DOHH2 (cell line): Measurements from ENCODE around the gene FSTL4.

Experiments used
- H3F3A ChIP-seq: fragments of 200-600 bp; sonication (generic), shearing (Covaris generic); 2 replicates; pipeline ENCODE4 v1.6.0; 2016; ENCODE audit warnings: antibody characterized with exemption, mild to moderate bottlenecking; ENCODE audit not compliant: control insufficient read depth, insufficient read depth
- H3K27ac ChIP-seq: fragments of 200-600 bp; sonication (generic); 2 replicates; pipeline ENCODE4 v1.5.1; 2014; ENCODE audit warnings: low read depth, mild to moderate bottlenecking, low read length, moderate library complexity
- H3K27me3 ChIP-seq: fragments of 200-600 bp; sonication (generic); 2 replicates; pipeline ENCODE4 v1.6.1; 2014; ENCODE audit warnings: mild to moderate bottlenecking, low read length, mixed read lengths; ENCODE audit not compliant: control insufficient read depth
- H3K36me3 ChIP-seq: fragments of 200-600 bp; sonication (generic); 2 replicates; pipeline ENCODE4 v1.6.1; 2014; ENCODE audit warnings: mild to moderate bottlenecking, low read length, moderate library complexity, mixed read lengths; ENCODE audit not compliant: control insufficient read depth
- H3K4me1 ChIP-seq: fragments of 200-600 bp; sonication (generic); 2 replicates; pipeline ENCODE4 v1.6.1; 2014; ENCODE audit warnings: mild to moderate bottlenecking, low read length, mixed read lengths; ENCODE audit not compliant: control insufficient read depth
- H3K4me2 ChIP-seq: fragments of 200-600 bp; sonication (generic); 2 replicates; pipeline ENCODE4 v1.6.0; 2014; ENCODE audit warnings: mild to moderate bottlenecking, low read length, moderate library complexity
- H3K4me3 ChIP-seq: fragments of 200-600 bp; sonication (generic); 2 replicates; pipeline ENCODE4 v1.5.1; 2014; ENCODE audit warnings: mild to moderate bottlenecking, low read length, mixed read lengths
- H3K79me2 ChIP-seq: fragments of 200-600 bp; sonication (generic); 2 replicates; pipeline ENCODE4 v1.6.1; 2014; ENCODE audit warnings: mild to moderate bottlenecking, low read length, mixed read lengths; ENCODE audit not compliant: control insufficient read depth
- H3K9me2 ChIP-seq: fragments of 200-600 bp; sonication (generic); replicated peaks from 2 replicates; pipeline ENCODE4 v1.6.1; 2014; ENCODE audit warnings: mild to moderate bottlenecking, low read length, mixed read lengths; ENCODE audit not compliant: control insufficient read depth
- H3K9me3 ChIP-seq: fragments of 200-600 bp; sonication (generic); 2 replicates; pipeline ENCODE4 v1.6.1; 2014; ENCODE audit warnings: antibody characterized with exemption, low read length, mixed read lengths; ENCODE audit not compliant: control insufficient read depth, insufficient read depth
- H4K20me1 ChIP-seq: fragments of 200-600 bp; sonication (generic); 2 replicates; pipeline ENCODE4 v1.6.0; 2014; ENCODE audit warnings: low read depth, mild to moderate bottlenecking, antibody characterized with exemption, low read length, moderate library complexity; ENCODE audit not compliant: control insufficient read depth, insufficient read depth
- CTCF ChIP-seq: fragments of 200-600 bp; sonication (generic); IDR thresholded peaks from one replicate; pipeline ENCODE4 v1.5.1; 2014; ENCODE audit warnings: antibody characterized with exemption, mild to moderate bottlenecking, low read depth, low read length; ENCODE audit not compliant: poor library complexity, severe bottlenecking
- EZH2phosphoT487 ChIP-seq: fragments of 200-600 bp; sonication (generic); IDR thresholded peaks from 2 replicates; pipeline ENCODE4 v1.6.1; 2017; ENCODE audit warnings: borderline replicate concordance, mild to moderate bottlenecking, antibody characterized with exemption, low read length, moderate library complexity, mixed read lengths

Gene FSTL4

DNA sequence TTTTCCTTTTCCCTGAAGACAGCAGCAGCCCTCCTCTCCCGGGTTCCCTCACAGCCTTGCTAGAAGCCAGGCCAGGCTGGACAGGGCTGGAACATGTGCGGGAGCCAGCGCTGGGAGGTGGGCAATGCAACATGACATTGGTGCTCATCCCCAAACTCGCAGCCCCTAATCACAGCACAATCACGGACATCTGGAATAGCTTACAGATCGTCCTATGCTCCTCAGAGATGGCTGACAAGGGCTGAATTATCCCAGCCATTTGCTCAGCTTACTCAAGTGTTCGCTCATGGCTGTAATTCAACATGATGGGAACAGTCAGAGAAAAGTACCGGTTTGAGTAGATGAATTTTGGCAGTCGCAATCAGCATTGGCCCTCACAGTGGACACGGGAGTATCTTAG lies 49.8 kb downstream of the FSTL4 start:
- Histone ChIP-seq H3K9me2 (no peaks in the 10 kb centered on the region), H3K79me2 (no peaks in the 10 kb centered on the region), H3K9me3 (no peaks in the 10 kb centered on the region), H3K4me2 (no peak overlapping the region), H3K36me3 (no peaks in the 10 kb centered on the region), H3K4me1 (no peaks in the 10 kb centered on the region), H3K27me3 (peaks cover 25% of the 10 kb centered on the region), H3F3A (no peaks in the 10 kb centered on the region), H3K4me3 (no peak overlapping the region), H3K27ac (no peak overlapping the region), H4K20me1 (no peaks in the 10 kb centered on the region)
- no peak for TF ChIP-seq EZH2phosphoT487
- no peak for TF ChIP-seq CTCF

- Histone ChIP-seq H3K9me2 (no peaks in the 10 kb centered on the region), H3K9me3 (no peaks in the 10 kb centered on the region), H3K4me1 (no peaks in the 10 kb centered on the region), H3K27me3 (peaks cover 14% of the 10 kb centered on the region), H3K36me3 (no peaks in the 10 kb centered on the region), H4K20me1 (no peaks in the 10 kb centered on the region), H3K79me2 (no peaks in the 10 kb centered on the region), H3F3A (no peaks in the 10 kb centered on the region), H3K4me3 (no peak overlapping the region), H3K27ac (no peak overlapping the region), H3K4me2 (no peak overlapping the region)
- no peak for TF ChIP-seq EZH2phosphoT487
- TF ChIP-seq CTCF: no peak
Measured at GRCh38 chr5:133559960-133560359, 52.4 kb downstream of the FSTL4 start.

- no peaks in the 10 kb centered on the region for H3K79me2 ChIP-seq
- H3K36me3 ChIP-seq: no peaks in the 10 kb centered on the region
- no peaks in the 10 kb centered on the region for H3K9me3 ChIP-seq
- TF ChIP-seq CTCF: no peak
- no peak for TF ChIP-seq EZH2phosphoT487
- H3F3A ChIP-seq: no peaks in the 10 kb centered on the region
- peaks cover 11% of the 10 kb centered on the region for H3K27me3 ChIP-seq
- H3K4me3 ChIP-seq: no peak overlapping the region
- H4K20me1 ChIP-seq: no peaks in the 10 kb centered on the region
- no peak overlapping the region for H3K27ac ChIP-seq
- no peak overlapping the region for H3K4me2 ChIP-seq
- no peaks in the 10 kb centered on the region for H3K4me1 ChIP-seq
- H3K9me2 ChIP-seq: no peaks in the 10 kb centered on the region
Measured at GRCh38 chr5:133556551-133556950, 55.8 kb downstream of the FSTL4 start.

GRCh38 chr5:133554279-133554678 lies 58.1 kb downstream of the FSTL4 start:
- no peaks in the 10 kb centered on the region for H3F3A ChIP-seq
- H3K9me3 ChIP-seq: no peaks in the 10 kb centered on the region
- no peak overlapping the region for H3K4me2 ChIP-seq
- H4K20me1 ChIP-seq: no peaks in the 10 kb centered on the region
- TF ChIP-seq CTCF: no peak
- TF ChIP-seq EZH2phosphoT487: no peak
- H3K27ac ChIP-seq: no peak overlapping the region
- H3K4me3 ChIP-seq: no peak overlapping the region
- no peaks in the 10 kb centered on the region for H3K4me1 ChIP-seq
- no peaks in the 10 kb centered on the region for H3K9me2 ChIP-seq
- no peaks in the 10 kb centered on the region for H3K79me2 ChIP-seq
- no peaks in the 10 kb centered on the region for H3K36me3 ChIP-seq
- peaks cover 10% of the 10 kb centered on the region for H3K27me3 ChIP-seq
